Body of pancreas (tissue), 4 donors: ENCODE measurements around the gene ALDH1B1. TPM values are rescaled to one million over a fixed set of nuclear protein-coding genes. Genes with fewer than 3 reads are reported as not detected.
A peak's percentile ranks its signal among the peaks of the same experiment; 100 is the strongest.

Source experiments
- ATAC-seq: fragments of 150-250 bp; one replicate; pipeline ENCODE4 v1.9.1; 2016
- DNase-seq, 4 donors: peaks; one replicate each; pipeline ENCODE4 v3.0.0-alpha.2; 2019
- H3K27ac ChIP-seq, 4 donors: fragments of 200-600 bp; sonication (generic); 1 replicate in 3 of 4; 2 replicates in 1 of 4; pipeline versions ENCODE4 v1.5.1 to v1.6.1; 2016 to 2019; ENCODE audit warnings: mild to moderate bottlenecking in 1 of 4, mixed read lengths in 1 of 4, moderate library complexity in 1 of 4
- H3K27me3 ChIP-seq, 2 donors: fragments of 200-600 bp; sonication (generic); one replicate each; pipeline ENCODE4 v1.6.0; 2016; ENCODE audit warnings: mild to moderate bottlenecking in 1 of 2
- H3K36me3 ChIP-seq, 2 donors: fragments of 200-600 bp; sonication (generic); replicated peaks in 1 of 2; 2 replicates each; pipeline ENCODE4 v1.5.1; 2016; ENCODE audit warnings: low read depth in 2 of 2; ENCODE audit not compliant: insufficient read depth in 1 of 2
- H3K4me1 ChIP-seq: fragments of 200-600 bp; sonication (generic); one replicate; pipeline ENCODE4 v1.6.0; 2016
- H3K4me3 ChIP-seq, 2 donors: fragments of 200-600 bp; sonication (generic); 1 replicate in 1 of 2; 2 replicates in 1 of 2; pipeline ENCODE4 v1.5.1; 2016 to 2019
- H3K9me3 ChIP-seq, 3 donors: fragments of 200-600 bp; sonication (generic); 1 replicate in 2 of 3; 2 replicates in 1 of 3; pipeline ENCODE4 v1.5.1; 2016
- POLR2A ChIP-seq, 3 donors: fragments of 450-650 bp; IDR thresholded peaks; one replicate each; pipeline ENCODE4 v1.6.1; 2016; ENCODE audit warnings: antibody characterized with exemption in 3 of 3, mild to moderate bottlenecking in 2 of 3
- WGBS, 2 donors: methylation state at CpG; one replicate each; pipeline ENCODE4 v1.1.5; 2017; 5-methylcytosine and 5-hydroxymethylcytosine counted together
- intact Hi-C: fragments of 100-400 bp; cut with DNase I; formaldehyde crosslinking; loops from one replicate; pipeline ENCODE4 v1.15.1; 2023
- total RNA-seq, 2 donors: library from RNA; depleted of rRNA; stranded (reverse); fragments of >200 nt; gene quantifications; one replicate each; pipeline ENCODE4 v1.1.0, GENCODE V29; 2016
- TF ChIP-seq, protein P1 (sequence below), 7 experiments: fragments of 450-650 bp in 4 of 7; fragments of 200-600 bp in 3 of 7; sonication (generic) in 3 of 7; IDR thresholded peaks; one replicate each; pipeline ENCODE4 v1.5.1; 2016 to 2019; ENCODE audit warnings: antibody characterized with exemption in 7 of 7

Gene ALDH1B1
- total RNA-seq, 2 donors from 2014 or later, result 11.7 to 17.5 TPM

DNA sequence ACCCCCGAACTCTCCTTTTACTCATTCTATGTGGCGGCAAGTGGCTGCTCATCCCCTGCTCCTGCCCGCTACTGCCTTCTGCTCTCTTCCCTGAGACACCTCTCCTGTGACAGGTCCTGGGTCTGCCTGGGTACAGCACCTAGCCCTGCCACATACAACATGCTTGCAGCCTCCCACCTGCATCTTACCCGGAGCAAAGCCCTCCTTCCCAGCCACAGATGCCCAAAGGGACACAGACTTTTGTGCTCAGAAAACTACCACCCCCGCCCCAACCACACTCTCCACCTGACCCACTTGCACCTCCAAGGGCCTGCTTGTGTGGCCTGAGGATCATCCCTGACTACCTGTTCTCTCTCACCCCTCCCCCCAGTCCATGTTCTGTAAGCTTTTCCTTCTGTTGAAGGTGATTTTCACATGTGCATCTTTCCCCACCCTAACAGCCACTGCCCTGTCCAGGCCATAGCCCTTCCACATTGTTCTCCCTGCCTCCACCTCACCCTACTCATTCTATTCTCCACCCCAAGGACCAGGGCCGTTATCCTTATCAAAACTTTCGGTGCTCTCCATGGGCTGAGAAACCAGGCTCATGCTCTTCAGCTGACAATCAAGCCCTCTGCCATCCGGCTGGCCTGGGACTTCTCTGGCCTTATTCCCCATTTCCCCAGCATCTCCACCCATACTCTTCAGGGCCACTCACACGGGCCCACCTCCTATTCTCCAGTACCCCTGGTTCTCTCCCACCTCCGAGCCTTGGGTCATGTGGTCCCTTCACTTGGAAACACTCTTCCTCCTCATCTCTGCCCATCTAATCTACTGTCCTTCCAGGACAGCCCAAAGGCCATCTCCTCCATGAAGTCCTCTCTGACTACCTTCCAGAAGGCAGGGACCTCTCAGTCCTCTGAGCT lies 46.4 kb upstream of the ALDH1B1 start:
- Histone ChIP-seq H3K27me3 (no peaks in the 10 kb centered on the region), H3K4me1 (no peaks in the 10 kb centered on the region), H3K4me3 (no peak overlapping the region), H3K27ac (no peak overlapping the region), H3K36me3 (no peaks in the 10 kb centered on the region), H3K9me3 (no peaks in the 10 kb centered on the region)
- ATAC-seq, result no peak
- intact Hi-C loops, result loop anchor here (10.0 kb wide), 1 partner anchor 181 kb away; no protein-coding TSS in a partner anchor
- 90 to 94% methylated on average over 10 of the region's 10 CpGs for WGBS, 2 donors
- DNase-seq, result peak in 1 of 4 donors; percentile 3
- TF ChIP-seq POLR2A (IDR thresholded peaks at IDR 0.05), result no peak
- TF ChIP-seq, protein P1, sequence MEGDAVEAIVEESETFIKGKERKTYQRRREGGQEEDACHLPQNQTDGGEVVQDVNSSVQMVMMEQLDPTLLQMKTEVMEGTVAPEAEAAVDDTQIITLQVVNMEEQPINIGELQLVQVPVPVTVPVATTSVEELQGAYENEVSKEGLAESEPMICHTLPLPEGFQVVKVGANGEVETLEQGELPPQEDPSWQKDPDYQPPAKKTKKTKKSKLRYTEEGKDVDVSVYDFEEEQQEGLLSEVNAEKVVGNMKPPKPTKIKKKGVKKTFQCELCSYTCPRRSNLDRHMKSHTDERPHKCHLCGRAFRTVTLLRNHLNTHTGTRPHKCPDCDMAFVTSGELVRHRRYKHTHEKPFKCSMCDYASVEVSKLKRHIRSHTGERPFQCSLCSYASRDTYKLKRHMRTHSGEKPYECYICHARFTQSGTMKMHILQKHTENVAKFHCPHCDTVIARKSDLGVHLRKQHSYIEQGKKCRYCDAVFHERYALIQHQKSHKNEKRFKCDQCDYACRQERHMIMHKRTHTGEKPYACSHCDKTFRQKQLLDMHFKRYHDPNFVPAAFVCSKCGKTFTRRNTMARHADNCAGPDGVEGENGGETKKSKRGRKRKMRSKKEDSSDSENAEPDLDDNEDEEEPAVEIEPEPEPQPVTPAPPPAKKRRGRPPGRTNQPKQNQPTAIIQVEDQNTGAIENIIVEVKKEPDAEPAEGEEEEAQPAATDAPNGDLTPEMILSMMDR (IDR thresholded peaks at IDR 0.05), result no peak

DNA sequence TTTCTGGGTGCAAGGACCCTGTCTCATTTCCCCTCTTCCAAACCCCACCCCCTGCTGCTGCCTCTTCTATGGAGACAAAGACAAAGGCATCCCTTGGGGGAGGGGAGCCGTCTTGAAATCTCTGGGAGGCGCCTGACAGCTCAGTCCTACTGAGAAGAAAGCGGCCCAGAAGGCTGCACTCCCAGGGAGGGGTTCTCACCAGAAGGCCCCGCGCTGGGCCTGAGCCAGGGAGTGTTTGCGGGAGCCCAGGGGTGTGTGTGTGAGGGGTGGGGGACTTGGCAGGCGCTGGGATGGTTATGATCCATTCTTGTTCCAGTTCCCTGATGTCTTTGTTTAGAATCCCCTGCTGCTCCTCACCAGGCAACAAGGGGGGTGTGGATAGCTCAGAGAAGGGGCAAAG lies 45.7 kb upstream of the ALDH1B1 start:
- intact Hi-C loops, result loop anchor here (10.0 kb wide), 1 partner anchor 182 kb away; no protein-coding TSS in a partner anchor
- Histone ChIP-seq H3K9me3 (no peaks in the 10 kb centered on the region), H3K27ac (no peak overlapping the region), H3K36me3 (no peaks in the 10 kb centered on the region), H3K4me3 (no peak overlapping the region), H3K27me3 (no peaks in the 10 kb centered on the region), H3K4me1 (no peaks in the 10 kb centered on the region)
- TF ChIP-seq, protein P1 (IDR thresholded peaks at IDR 0.05), result no peak
- no peak for TF ChIP-seq POLR2A (IDR thresholded peaks at IDR 0.05)
- peak in 1 of 4 donors; percentile 8 for DNase-seq
- WGBS, 2 donors, result 81 to 90% methylated on average over 7 of the region's 7 CpGs
- ATAC-seq, result no peak

DNA sequence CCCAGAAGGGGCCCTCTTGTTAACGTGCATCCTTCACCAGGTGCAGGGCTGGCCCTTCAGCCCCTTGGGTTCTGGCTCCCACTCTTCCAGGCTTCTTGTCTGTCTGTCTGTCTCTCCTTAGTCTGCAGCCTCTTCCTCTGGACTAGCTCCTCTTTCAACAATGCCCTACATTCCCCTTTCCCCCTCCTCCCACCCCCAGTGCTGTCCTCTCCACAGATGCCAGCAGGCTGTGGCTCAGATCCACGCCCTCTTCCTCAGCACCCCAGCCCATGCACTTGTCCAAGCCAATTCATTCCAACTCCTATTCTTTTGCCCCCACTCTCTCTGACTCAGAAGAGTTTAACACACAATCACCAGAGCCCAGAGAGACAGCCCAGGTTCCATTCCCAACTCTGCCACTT lies 45.2 kb upstream of the ALDH1B1 start:
- WGBS, 2 donors, result 92 to 96% methylated on average over 2 of the region's 2 CpGs
- no peak for ATAC-seq

DNA sequence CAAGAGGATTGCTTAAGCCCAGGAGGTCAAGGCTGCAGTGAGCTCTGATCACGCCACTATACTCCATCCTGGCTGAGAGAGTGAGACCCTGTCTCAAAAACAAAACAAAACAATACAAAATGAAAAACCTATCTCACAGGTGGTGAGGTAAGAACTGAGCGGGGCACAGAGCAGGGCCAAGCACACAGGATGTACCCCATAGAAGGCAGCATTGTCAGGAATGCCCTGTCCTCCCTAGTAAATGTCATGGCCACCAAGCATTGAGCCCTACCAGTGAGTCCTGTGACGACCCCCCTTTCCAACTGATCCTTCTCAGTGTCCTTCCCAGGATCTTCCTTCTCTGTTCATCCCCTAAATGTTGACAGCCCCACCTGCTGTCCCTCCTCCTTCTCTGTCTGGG lies 44.6 kb upstream of the ALDH1B1 start:
- intact Hi-C loops, result loop anchor here (10.0 kb wide), 1 partner anchor 183 kb away; no protein-coding TSS in a partner anchor
- WGBS, 2 donors, result 71 to 85% methylated on average over 3 of the region's 3 CpGs
- Histone ChIP-seq H3K27ac (no peak overlapping the region), H3K4me1 (no peaks in the 10 kb centered on the region), H3K4me3 (no peak overlapping the region), H3K27me3 (no peaks in the 10 kb centered on the region), H3K36me3 (no peaks in the 10 kb centered on the region), H3K9me3 (no peaks in the 10 kb centered on the region)
- ATAC-seq (no peak), DNase-seq (no peak)
- TF ChIP-seq POLR2A (IDR thresholded peaks at IDR 0.05), result no peak
- TF ChIP-seq, protein P1 (IDR thresholded peaks at IDR 0.05), result peak in 1 of 7 experiments; percentile 28

More for the DNA sequence above, 45.2 kb upstream of the ALDH1B1 start:
- TF ChIP-seq, protein P1 (IDR thresholded peaks at IDR 0.05), result no peak
- no peak for TF ChIP-seq POLR2A (IDR thresholded peaks at IDR 0.05)
- H3K27me3 ChIP-seq, result no peaks in the 10 kb centered on the region
- intact Hi-C loops, result loop anchor here (10.0 kb wide), 1 partner anchor 182 kb away; no protein-coding TSS in a partner anchor
- no peak overlapping the region for H3K27ac ChIP-seq
- no peaks in the 10 kb centered on the region for H3K36me3 ChIP-seq
- no peaks in the 10 kb centered on the region for H3K4me1 ChIP-seq
- H3K4me3 ChIP-seq, result no peak overlapping the region
- peak in 1 of 4 donors; percentile 5 for DNase-seq
- no peaks in the 10 kb centered on the region for H3K9me3 ChIP-seq
